SIG-M5 treated with dmso at 0.1 percent for 504 hours (cell line): Measurements from ENCODE around the gene CIROP.
"Not testable (repeated sequence)": the region's sequence is repeated elsewhere in the genome, so short reads cannot be mapped to it uniquely, and the experiment has no call there.

Experiments
- DNase-seq: peaks from one replicate; lab custom pipeline; 2025; ENCODE audit not compliant: unreplicated experiment; lab: John Stamatoyannopoulos, UW

The CIROP gene

DNA sequence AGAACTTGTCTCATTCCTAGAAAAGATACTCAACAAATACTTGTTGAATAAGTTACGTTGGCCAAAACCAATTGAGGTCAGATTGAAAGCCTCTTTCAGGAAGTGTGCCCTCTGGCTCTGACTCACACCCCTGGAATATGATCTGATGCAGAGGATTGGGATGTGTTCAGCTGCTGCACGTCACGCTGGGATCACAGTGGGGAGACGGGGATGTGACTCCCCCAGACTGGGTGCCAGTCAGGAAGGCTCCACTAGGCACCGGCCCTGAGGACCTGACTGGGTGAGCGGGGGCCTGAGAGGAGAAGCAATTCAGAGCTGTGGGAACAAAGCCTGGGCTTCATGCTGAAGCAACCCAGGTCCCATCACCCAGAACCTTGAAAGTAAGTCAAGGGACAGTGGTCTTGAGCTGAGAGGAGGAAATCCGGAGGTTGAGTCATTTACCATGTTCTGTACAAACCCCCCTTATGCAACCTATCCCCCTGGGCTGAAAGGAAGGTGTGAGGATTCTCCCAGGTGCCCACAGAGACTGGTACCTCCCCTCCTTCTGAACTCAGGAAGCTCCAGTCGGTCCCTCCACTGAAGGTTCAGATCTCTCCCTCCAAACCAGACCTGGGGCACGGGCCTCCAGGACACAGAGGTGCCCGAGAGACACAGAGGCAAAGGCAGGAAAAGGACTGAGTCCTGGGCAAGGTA is 10.4 kb upstream of the CIROP start:
- DNase-seq = peak; percentile 58

- no peak for DNase-seq
Measured at GRCh38 chr14:23114669-23115038, 9.9 kb upstream of the CIROP start.

DNA sequence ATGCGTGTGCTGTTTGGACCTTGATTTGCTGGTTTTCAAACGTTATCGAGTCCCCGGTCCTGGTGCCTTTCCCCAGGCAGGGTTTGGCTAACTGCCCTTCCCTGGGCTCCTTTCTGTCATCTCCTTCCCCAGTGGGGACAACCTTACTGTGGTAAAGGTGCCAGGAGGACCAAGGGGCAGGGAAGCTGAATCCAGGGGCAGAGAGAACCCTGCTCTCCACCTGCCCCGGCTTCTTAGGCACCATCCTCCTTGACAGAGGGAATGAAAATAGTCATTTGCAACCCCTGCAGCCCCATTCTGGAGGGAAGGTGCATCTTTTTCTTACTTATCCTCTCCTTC is 9.3 kb upstream of the CIROP start:
- DNase-seq = no peak

DNA sequence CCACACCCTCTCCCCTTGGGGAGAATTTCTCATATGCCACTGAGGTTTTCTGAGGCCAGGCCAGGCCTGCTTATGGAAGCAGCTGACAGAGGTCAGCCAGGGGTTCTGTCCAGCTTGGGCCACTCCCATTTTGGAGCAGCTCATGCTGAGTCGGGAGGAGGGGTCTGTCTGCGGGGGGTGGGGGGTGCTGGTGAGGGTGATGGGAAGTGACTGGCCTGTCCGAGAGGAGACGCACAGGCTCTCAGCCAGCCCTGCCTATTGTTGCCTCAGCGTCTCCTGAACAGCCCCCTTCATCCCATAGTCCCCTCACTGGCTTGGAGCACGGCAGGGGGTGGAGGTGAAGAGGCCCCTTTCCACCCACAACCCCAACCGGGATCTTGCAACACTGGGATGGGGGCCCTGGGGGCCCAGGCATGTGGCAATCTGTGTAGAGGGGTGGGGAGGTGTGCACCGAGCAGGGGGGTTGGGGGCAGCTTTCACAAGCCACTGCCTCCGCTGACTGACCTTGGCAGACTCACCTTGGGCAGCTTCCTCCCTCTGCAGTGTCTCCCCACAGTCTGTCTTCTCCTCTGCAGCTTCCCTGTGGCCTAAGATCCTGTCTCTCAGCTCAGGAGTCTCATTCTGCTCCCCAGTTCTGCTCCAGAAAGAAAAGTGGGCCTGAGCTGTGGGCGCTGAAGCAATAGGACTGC is 8.8 kb upstream of the CIROP start:
- peak; percentile 89 for DNase-seq

GRCh38 chr14:23112359-23113178 is 7.8 kb upstream of the CIROP start:
- DNase-seq = peak; percentile 86

DNA sequence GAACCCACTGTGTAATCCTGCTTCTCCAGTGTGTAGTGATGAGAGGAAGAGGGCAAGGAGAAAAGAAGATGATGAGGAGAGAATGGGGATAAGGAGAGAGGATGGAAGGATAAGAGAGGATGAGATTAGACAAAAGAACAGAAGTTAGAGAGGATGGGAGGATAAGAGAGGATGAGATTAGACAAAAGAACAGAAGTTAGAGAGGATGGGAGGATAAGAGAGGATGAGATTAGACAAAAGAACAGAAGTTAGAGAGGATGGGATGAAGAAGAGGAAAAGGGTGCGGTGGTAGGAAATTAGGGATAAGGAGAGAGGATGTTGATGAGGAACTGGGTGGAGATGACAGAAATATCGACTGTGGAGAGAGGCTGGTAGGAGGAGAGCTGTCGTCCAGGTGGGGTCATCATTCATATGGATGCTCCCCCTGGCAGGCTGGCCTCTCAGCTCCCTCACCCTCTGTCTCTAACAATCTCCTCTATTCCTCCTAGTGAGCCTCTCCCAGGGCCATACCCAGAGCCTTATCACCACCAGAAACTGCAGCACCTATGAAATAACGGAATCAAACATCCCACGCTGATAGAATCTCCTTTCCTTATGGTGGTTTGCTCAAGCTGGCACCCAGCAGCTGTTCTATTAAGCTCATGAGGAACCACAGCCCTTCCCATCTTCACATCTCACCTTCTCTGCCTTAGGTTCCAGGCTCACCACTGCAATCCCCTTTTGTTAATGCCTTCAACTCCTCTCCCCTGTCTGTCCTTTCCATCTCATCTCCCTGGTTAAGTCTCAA is 6.0 kb upstream of the CIROP start:
- DNase-seq = no peak

DNA sequence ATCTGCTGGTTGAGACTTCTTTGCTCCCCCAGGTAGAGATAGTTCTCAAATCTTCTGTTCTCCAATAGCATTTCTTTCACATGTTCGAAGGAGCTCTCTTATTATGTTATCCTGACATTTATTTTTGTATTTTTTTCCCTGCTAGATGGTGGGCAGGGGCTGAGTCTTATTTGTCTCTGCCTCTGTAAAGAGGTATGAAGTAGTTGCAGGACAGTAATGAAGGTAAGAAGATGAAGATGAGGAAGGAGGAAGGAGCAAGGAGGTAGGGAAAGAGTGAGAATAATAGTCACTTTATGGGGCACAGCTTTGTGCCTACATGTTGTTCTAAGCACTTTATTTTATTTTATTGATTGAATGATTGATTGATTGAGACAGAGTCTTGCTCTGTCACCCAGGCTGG is 5.0 kb upstream of the CIROP start:
- no peak for DNase-seq

GRCh38 chr14:23108169-23108568 is 3.4 kb upstream of the CIROP start:
- DNase-seq = not testable (repeated sequence)

- not testable (repeated sequence) for DNase-seq
Measured at GRCh38 chr14:23107620-23108019, 2.8 kb upstream of the CIROP start.

DNA sequence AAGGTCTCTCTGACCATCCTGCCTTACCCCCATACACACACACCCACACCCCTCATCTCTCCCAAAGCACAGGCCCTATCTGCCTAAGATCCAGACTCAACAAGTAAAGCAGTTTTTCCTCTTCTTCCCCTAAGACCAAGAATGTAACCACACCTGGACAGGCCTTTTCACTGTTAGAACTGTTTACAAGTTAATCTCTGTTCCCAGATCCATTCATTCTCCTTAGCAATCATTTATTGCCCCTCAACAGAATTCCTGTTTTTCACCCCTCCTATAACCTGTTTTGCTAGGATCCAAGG is 1.9 kb upstream of the CIROP start:
- DNase-seq = no peak

- no peak for DNase-seq
Measured at GRCh38 chr14:23105348-23105824, 597 bp upstream of the CIROP start.

DNA sequence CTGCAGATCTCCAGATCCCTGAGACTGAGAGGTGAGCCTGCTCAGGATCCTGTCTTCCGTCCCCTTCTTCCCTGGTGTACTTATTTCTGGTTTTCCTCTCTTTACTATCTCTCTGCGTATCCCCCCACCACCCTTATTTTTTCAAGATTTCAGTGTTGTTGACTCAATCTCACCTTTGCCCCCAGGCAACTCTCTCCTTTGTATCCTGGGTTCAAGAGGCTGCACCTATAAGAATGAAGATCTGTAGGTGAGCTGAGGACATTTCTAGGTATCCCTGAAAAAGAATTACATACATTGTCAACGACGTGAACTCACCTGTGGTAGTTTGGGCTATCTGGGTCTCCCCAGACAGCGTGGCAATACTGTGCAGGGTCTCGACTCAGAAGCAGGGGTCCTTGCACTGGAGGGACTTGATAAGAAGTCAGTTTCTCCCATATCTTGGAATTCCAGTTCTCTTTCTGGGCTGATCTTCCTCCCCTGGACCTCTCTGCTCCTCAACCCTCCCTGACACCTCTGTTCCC is 659 bp downstream of the CIROP start:
- DNase-seq = no peak

DNA sequence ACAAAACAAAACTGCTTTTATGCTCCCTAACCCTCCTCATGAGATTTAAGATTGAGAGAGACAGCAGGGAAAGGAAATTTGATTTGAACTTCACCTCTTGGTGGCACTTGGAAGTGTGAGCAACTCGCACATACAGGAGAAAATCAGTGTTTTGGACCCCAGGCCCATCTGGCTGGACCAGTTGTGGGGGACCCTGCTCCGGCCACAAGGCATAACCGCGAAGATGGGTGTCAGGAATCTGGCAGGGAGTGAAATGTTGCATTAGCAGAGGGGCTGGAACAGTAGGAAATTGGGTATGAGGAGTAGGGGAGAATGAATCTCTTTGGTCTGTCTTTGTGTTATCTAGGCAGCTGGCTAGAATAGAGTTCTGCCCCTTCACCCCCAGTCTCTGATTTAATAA is 1.2 kb downstream of the CIROP start:
- no peak for DNase-seq

DNA sequence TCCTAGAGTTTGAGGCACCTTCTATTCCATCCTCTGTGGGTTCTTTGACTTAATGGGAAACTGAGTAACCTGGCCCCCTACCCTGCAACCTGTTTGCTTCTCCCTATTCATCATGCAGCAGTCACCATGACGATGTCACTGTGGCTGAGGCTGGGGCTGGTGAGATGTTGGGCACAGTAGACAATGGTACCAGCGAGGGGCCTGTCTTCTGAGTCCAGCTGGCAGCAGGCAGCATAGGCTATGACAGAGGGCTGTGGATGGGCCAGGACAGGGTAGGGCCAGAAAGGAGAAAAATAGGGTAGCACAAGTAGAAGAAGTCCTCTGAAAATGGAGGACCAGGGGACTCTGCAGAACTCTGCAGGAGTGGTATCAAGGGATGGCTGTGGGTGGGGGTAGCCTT is 2.0 kb downstream of the CIROP start:
- no peak for DNase-seq

DNA sequence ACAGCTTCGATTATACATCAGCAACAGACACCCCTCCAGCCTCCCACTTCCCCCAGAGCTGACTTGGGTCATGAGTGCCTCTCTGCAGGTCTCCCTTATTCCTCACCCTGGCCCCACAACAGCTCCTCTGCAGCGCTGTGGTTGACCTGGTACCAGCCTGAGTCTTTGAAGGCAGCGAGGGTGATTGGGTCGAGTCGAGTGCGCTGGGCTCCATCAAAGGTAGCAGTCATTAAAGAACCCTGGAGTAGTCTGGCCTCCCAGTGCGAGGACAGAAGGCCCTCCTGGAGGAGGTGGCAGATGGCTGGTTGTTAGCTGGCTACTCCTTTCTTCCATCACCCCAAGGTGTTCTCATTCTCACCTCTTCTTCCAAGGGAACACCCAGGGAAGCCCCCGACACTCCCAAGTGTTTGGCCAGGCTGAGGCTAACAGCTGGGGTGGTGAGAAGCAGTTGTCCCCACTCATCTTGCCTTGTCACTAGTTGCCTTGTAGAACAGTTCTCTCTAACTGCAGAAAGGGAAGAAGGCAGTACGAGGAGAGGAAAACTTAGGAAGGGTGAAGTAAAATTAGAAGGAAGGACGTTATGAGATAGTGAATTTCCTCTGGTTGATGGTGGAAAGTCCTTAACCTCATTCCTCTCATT is 2.7 kb downstream of the CIROP start:
- no peak for DNase-seq

DNA sequence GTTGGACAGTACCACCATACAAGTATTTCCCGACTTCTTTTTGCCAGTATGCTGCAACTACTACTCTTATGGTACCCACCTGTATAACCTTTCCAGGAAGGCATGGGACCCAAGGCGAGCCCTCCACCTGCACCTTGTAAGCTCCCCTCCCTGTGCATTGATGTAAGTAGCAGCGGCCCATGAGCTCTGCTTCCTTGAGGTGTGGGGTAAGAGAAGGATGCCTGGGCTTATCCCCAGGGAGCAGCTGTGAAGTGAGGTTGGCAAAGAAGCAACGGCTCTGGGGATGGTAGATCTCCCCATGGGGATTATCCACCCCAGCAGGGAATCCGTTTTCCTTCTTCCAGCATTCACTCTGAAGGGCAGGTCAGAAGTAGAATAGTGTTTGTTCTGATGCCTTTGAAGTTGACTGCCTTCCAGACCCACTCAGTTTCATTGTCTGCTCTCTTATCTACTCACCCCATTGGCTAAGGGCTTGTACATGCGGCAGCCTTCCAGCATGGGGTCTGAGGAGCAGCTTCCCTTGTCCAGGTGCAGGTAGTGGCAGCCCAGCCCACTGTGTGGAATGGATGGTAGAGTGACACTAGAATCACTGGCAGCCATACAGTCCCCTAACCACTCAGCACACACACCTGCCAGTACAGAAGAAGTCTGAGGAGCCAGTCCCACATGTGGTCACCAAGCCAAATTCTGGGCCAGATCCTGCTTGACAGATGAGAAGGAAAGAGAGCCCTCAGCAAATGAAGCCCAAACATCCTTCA is 3.4 kb downstream of the CIROP start:
- DNase-seq = no peak

GRCh38 chr14:23099212-23099861 is 5.5 kb downstream of the CIROP start:
- DNase-seq = no peak

- no peak for DNase-seq
Measured at GRCh38 chr14:23097786-23098185, 7.0 kb downstream of the CIROP start.
